H4 (cell line): ENCODE measurements around the gene KDM5B. TPM values are rescaled to one million over a fixed set of nuclear protein-coding genes. Genes with fewer than 3 reads are reported as not detected.
"Not testable (repeated sequence)": the region's sequence is repeated elsewhere in the genome, so short reads cannot be mapped to it uniquely, and the experiment has no call there.

Source experiments
- DNase-seq: peaks from one replicate; pipeline ENCODE4 v3.0.0-alpha.2; 2015; ENCODE audit warnings: low spot score
- total RNA-seq: library from RNA; depleted of rRNA; stranded (reverse); fragments of >200 nt; shearing (Covaris generic); gene quantifications from 2 replicates; pipeline ENCODE4 v1.2.3, GENCODE V29; 2014

Gene KDM5B
- total RNA-seq, 1 experiment from 2014 or later = 38.1 TPM

GRCh38 chr1:202812176-202813026, 4.2 kb upstream of the KDM5B start:
- no peak for DNase-seq

- DNase-seq = no peak
Measured at GRCh38 chr1:202811296-202812175, 3.3 kb upstream of the KDM5B start.

GRCh38 chr1:202810615-202811295, 2.5 kb upstream of the KDM5B start, which contains the start of gene PCAT6:
PCAT6 (plus strand) TSS chr1:202810954.
- DNase-seq = peak; percentile 86

- DNase-seq = no peak
Measured at GRCh38 chr1:202810193-202810614, 2.0 kb upstream of the KDM5B start.

GRCh38 chr1:202809597-202810159, 1.5 kb upstream of the KDM5B start:
- DNase-seq = no peak

GRCh38 chr1:202807451-202807925, 733 bp downstream of the KDM5B start:
- no peak for DNase-seq

- no peak for DNase-seq
Measured at GRCh38 chr1:202806845-202807450, 1.3 kb downstream of the KDM5B start.

GRCh38 chr1:202805886-202806844, 2.1 kb downstream of the KDM5B start:
- no peak for DNase-seq

- no peak for DNase-seq
Measured at GRCh38 chr1:202804126-202804525, 4.1 kb downstream of the KDM5B start.

- DNase-seq = peak; percentile 82
Measured at GRCh38 chr1:202802998-202803932, 5.0 kb downstream of the KDM5B start.

- no peak for DNase-seq
Measured at GRCh38 chr1:202802034-202802433, 6.2 kb downstream of the KDM5B start.

GRCh38 chr1:202801175-202801574, 7.0 kb downstream of the KDM5B start:
- no peak for DNase-seq

GRCh38 chr1:202800742-202801141, 7.5 kb downstream of the KDM5B start:
- no peak for DNase-seq

GRCh38 chr1:202798792-202799331, 9.4 kb downstream of the KDM5B start:
- no peak for DNase-seq

GRCh38 chr1:202798260-202798659, 10.0 kb downstream of the KDM5B start:
- no peak for DNase-seq

- no peak for DNase-seq
Measured at GRCh38 chr1:202796670-202797069, 11.6 kb downstream of the KDM5B start.

- DNase-seq = not testable (repeated sequence)
Measured at GRCh38 chr1:202794931-202795330, 13.3 kb downstream of the KDM5B start.

GRCh38 chr1:202794051-202794740, 14.0 kb downstream of the KDM5B start:
- no peak for DNase-seq
